CD14-positive monocyte (primary cell): Measurements from ENCODE around the gene SKIC8. TPM values are rescaled to one million over a fixed set of nuclear protein-coding genes. Genes with fewer than 3 reads are reported as not detected.

Source experiments
- DNase-seq, 3 donors: peaks; one replicate each; pipeline ENCODE4 v3.0.0-alpha.2; 2011 to 2022
- H2AFZ ChIP-seq: 2 replicates; pipeline ENCODE4 v1.6.0; 2012; ENCODE audit warnings: mild to moderate bottlenecking, low read depth, low read length, inconsistent platforms; ENCODE audit not compliant: insufficient read depth, poor library complexity, severe bottlenecking
- H3K27ac ChIP-seq, 2 donors: 1 replicate in 1 of 2; 2 replicates in 1 of 2; pipeline ENCODE4 v1.5.1; 2012 to 2013; ENCODE audit warnings: low read length in 2 of 2, control low read depth in 1 of 2, inconsistent platforms in 1 of 2, low read depth in 1 of 2, mild to moderate bottlenecking in 1 of 2
- H3K27me3 ChIP-seq, 2 donors: one replicate each; pipeline versions ENCODE4 v1.6.0 to v1.6.1; 2011 to 2013; ENCODE audit warnings: low read length in 2 of 2; ENCODE audit not compliant: control insufficient read depth in 2 of 2, insufficient read depth in 2 of 2
- H3K36me3 ChIP-seq, 2 donors: replicated peaks in 1 of 2; 1 replicate in 1 of 2; 2 replicates in 1 of 2; pipeline versions ENCODE4 v1.5.1 to v1.6.1; 2012 to 2013; ENCODE audit warnings: low read length in 2 of 2, control low read depth in 1 of 2, inconsistent platforms in 1 of 2, mild to moderate bottlenecking in 1 of 2; ENCODE audit not compliant: insufficient read depth in 2 of 2, control insufficient read depth in 1 of 2
- H3K4me1 ChIP-seq, 2 donors: 1 replicate in 1 of 2; 2 replicates in 1 of 2; pipeline versions ENCODE4 v1.5.1 to v1.6.1; 2012 to 2013; ENCODE audit warnings: low read length in 2 of 2, control low read depth in 1 of 2, inconsistent platforms in 1 of 2, mild to moderate bottlenecking in 1 of 2, moderate library complexity in 1 of 2; ENCODE audit not compliant: insufficient read depth in 2 of 2, control insufficient read depth in 1 of 2
- H3K4me2 ChIP-seq: replicated peaks from 2 replicates; pipeline ENCODE3; 2012; ENCODE audit warnings: low read length, moderate library complexity, mild to moderate bottlenecking; ENCODE audit not compliant: poor library complexity, severe bottlenecking; ENCODE audit errors: extremely low read depth
- H3K4me3 ChIP-seq, 3 experiments: fragments of 200-600 bp in 1 of 3; sonication (generic) in 1 of 3; replicated peaks in 1 of 3; 1 replicate in 2 of 3; 2 replicates in 1 of 3; pipeline ENCODE4 v1.5.1; 2011 to 2013; ENCODE audit warnings: low read length in 3 of 3, mild to moderate bottlenecking in 3 of 3, control low read depth in 2 of 3, low read depth in 2 of 3, inconsistent platforms in 1 of 3, moderate library complexity in 1 of 3
- H3K79me2 ChIP-seq: 2 replicates; pipeline ENCODE4 v1.6.0; 2012; ENCODE audit warnings: mild to moderate bottlenecking, control low read depth, inconsistent platforms, low read length, moderate library complexity; ENCODE audit not compliant: insufficient read depth
- H3K9ac ChIP-seq: 2 replicates; pipeline ENCODE4 v1.6.0; 2017; ENCODE audit warnings: low read length, mild to moderate bottlenecking; ENCODE audit not compliant: insufficient read depth, poor library complexity, severe bottlenecking
- H3K9me3 ChIP-seq, 2 donors: replicated peaks in 1 of 2; 1 replicate in 1 of 2; 2 replicates in 1 of 2; pipeline versions ENCODE4 v1.5.1 to v1.6.1; 2012 to 2013; ENCODE audit warnings: low read length in 2 of 2, control low read depth in 1 of 2; ENCODE audit not compliant: control insufficient read depth in 1 of 2, insufficient read depth in 1 of 2
- H4K20me1 ChIP-seq: 2 replicates; pipeline ENCODE4 v1.6.0; 2012; ENCODE audit warnings: mild to moderate bottlenecking, low read length, control low read depth, moderate library complexity; ENCODE audit not compliant: insufficient read depth
- H3K27ac Mint-ChIP-seq, 7 donors: one replicate each; pipeline ENCODE4 v1.8.0; 2020; ENCODE audit warnings: mild to moderate bottlenecking in 7 of 7, mixed read lengths in 7 of 7, moderate library complexity in 6 of 7, inconsistent platforms in 2 of 7
- H3K27me3 Mint-ChIP-seq, 3 donors: one replicate each; pipeline ENCODE4 v1.8.0; 2021 to 2022; ENCODE audit warnings: low read depth in 3 of 3, mild to moderate bottlenecking in 3 of 3, mixed read lengths in 3 of 3, moderate library complexity in 3 of 3, inconsistent platforms in 1 of 3
- H3K36me3 Mint-ChIP-seq, 2 donors: one replicate each; pipeline ENCODE4 v1.8.0; 2020; ENCODE audit warnings: mixed read lengths in 2 of 2, inconsistent platforms in 1 of 2, mild to moderate bottlenecking in 1 of 2
- H3K4me1 Mint-ChIP-seq: one replicate; pipeline ENCODE4 v1.8.0; 2020; ENCODE audit warnings: mild to moderate bottlenecking, mixed read lengths
- H3K4me3 Mint-ChIP-seq, 2 donors: one replicate each; pipeline ENCODE4 v1.8.0; 2020; ENCODE audit warnings: mild to moderate bottlenecking in 2 of 2, mixed read lengths in 2 of 2, moderate library complexity in 1 of 2
- H3K9me3 Mint-ChIP-seq, 7 donors: one replicate each; pipeline ENCODE4 v1.8.0; 2020 to 2022; ENCODE audit warnings: mixed read lengths in 7 of 7, mild to moderate bottlenecking in 6 of 7, moderate library complexity in 6 of 7, inconsistent platforms in 2 of 7
- WGBS: methylation state at CpG from one replicate; pipeline ENCODE4 v1.1.5; 2013; ENCODE audit warnings: missing lambda C conversion rate; ENCODE audit not compliant: insufficient coverage; 5-methylcytosine and 5-hydroxymethylcytosine counted together
- intact Hi-C, 2 donors: fragments of 100-400 bp; cut with micrococcal nuclease; formaldehyde crosslinking; loops; one replicate each; pipeline versions ENCODE4 v1.15.0 to v1.15.1; 2023
- polyA plus RNA-seq, 3 donors: library from polyadenylated mRNA; depleted of rRNA in 1 of 3; unstranded in 2 of 3; stranded (reverse) in 1 of 3; fragments of 300-500 nt in 2 of 3; fragments of >200 nt in 1 of 3; fragmentation: Illumina TruSeq in 2 of 3; gene quantifications; 1 replicate in 2 of 3; 2 replicates in 1 of 3; pipeline ENCODE4 v1.2.3, GENCODE V29; 2012 to 2021
- TF ChIP-seq, protein P1 (sequence below): fragments of 200-600 bp; IDR thresholded peaks from one replicate; pipeline ENCODE4 v1.8.0; 2022; ENCODE audit warnings: antibody characterized with exemption, mild to moderate bottlenecking

The SKIC8 gene
- polyA plus RNA-seq, 3 donors, result 59.8 to 123 (median 88.0) TPM

DNA sequence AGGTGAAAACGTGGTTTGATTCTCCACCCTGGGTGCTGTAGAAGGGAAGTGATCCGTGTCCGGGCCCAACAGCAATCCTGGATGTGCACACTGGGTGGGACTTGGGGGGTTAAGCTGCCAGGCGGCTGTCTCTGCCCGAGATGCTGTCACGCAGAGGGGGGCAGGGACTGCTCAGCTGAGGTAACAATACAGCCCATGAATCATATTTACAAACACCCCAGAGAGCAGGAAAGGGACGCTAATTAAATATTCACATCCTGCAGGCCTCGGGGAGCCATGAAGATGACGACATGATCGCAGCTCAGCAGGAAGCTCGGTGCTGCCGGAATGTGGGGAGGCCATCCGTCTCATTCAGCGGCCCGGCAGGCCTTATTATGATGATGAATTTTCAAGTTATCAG, 22.8 kb upstream of the SKIC8 start:
- H3K36me3 ChIP-seq, result no peaks in the 10 kb centered on the region
- no peaks in the 10 kb centered on the region for H3K9me3 ChIP-seq
- H3K4me2 ChIP-seq, result no peak overlapping the region
- DNase-seq, result no peak
- no peak overlapping the region for H3K4me3 ChIP-seq
- H3K27me3 Mint-ChIP-seq, result peaks cover 0 to 5% (median 3%) of the 10 kb centered on the region in 3 donors
- no peaks in the 10 kb centered on the region for H3K9me3 Mint-ChIP-seq
- WGBS, result 80% methylated on average over 1 of the region's 15 CpGs
- no peak overlapping the region for H2AFZ ChIP-seq
- intact Hi-C loops, result no loop called here
- H3K79me2 ChIP-seq, result no peaks in the 10 kb centered on the region
- TF ChIP-seq, protein P1, sequence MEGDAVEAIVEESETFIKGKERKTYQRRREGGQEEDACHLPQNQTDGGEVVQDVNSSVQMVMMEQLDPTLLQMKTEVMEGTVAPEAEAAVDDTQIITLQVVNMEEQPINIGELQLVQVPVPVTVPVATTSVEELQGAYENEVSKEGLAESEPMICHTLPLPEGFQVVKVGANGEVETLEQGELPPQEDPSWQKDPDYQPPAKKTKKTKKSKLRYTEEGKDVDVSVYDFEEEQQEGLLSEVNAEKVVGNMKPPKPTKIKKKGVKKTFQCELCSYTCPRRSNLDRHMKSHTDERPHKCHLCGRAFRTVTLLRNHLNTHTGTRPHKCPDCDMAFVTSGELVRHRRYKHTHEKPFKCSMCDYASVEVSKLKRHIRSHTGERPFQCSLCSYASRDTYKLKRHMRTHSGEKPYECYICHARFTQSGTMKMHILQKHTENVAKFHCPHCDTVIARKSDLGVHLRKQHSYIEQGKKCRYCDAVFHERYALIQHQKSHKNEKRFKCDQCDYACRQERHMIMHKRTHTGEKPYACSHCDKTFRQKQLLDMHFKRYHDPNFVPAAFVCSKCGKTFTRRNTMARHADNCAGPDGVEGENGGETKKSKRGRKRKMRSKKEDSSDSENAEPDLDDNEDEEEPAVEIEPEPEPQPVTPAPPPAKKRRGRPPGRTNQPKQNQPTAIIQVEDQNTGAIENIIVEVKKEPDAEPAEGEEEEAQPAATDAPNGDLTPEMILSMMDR, result no peak
- no peak overlapping the region for H3K4me3 Mint-ChIP-seq
- H3K27ac Mint-ChIP-seq, result no peak overlapping the region
- H3K4me1 ChIP-seq, result peaks cover 7% of the 10 kb centered on the region in 2 donors
- no peak overlapping the region for H3K9ac ChIP-seq
- H3K27ac ChIP-seq, result no peak overlapping the region
- H3K36me3 Mint-ChIP-seq, result no peaks in the 10 kb centered on the region
- H3K4me1 Mint-ChIP-seq, result peaks cover 9% of the 10 kb centered on the region
- no peaks in the 10 kb centered on the region for H4K20me1 ChIP-seq
- H3K27me3 ChIP-seq, result no peaks in the 10 kb centered on the region

DNA sequence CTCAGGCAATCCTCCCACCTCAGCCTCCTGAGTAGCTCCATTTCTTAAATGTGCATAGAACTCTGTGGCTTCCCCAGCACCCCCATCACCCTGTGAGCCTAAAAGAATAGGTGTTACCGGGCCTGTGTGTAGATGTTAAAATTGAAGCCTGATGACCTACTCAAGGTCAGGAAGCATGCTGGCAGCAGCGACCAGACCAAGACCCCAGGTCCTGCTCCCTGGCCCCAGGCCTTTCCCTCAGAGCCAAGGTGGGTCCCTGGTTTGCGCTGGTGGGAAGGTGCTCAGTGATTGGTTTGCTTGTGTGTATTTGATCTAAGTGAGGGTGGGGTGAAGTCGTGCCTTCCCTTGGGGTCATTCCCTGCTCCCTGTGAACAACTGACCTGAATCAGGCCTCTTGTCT, 22.4 kb upstream of the SKIC8 start:
- Mint-ChIP-seq H3K27me3 (peaks cover 0 to 5% (median 3%) of the 10 kb centered on the region in 3 donors), H3K4me1 (peaks cover 7% of the 10 kb centered on the region), H3K9me3 (no peaks in the 10 kb centered on the region), H3K27ac (no peak overlapping the region), H3K36me3 (no peaks in the 10 kb centered on the region), H3K4me3 (no peak overlapping the region)
- Histone ChIP-seq H3K79me2 (no peaks in the 10 kb centered on the region), H3K4me3 (no peak overlapping the region), H3K4me1 (peaks cover 7% of the 10 kb centered on the region in 2 donors), H3K9me3 (no peaks in the 10 kb centered on the region), H4K20me1 (no peaks in the 10 kb centered on the region), H2AFZ (no peak overlapping the region), H3K27me3 (no peaks in the 10 kb centered on the region), H3K36me3 (no peaks in the 10 kb centered on the region), H3K9ac (no peak overlapping the region), H3K27ac (no peak overlapping the region), H3K4me2 (no peak overlapping the region)
- intact Hi-C loops, result no loop called here
- no peak for DNase-seq
- TF ChIP-seq, protein P1, result no peak
- 100% methylated on average over 1 of the region's 4 CpGs for WGBS
